GM19035 (cell line): ENCODE measurements around the gene SLC18A3.

Experiments
- ATAC-seq: cut with Tn5 transposase; IDR thresholded peaks from one replicate; pipeline ENCODE4 v1.9.1; 2021; ENCODE audit not compliant: unreplicated experiment

SLC18A3 gene

DNA sequence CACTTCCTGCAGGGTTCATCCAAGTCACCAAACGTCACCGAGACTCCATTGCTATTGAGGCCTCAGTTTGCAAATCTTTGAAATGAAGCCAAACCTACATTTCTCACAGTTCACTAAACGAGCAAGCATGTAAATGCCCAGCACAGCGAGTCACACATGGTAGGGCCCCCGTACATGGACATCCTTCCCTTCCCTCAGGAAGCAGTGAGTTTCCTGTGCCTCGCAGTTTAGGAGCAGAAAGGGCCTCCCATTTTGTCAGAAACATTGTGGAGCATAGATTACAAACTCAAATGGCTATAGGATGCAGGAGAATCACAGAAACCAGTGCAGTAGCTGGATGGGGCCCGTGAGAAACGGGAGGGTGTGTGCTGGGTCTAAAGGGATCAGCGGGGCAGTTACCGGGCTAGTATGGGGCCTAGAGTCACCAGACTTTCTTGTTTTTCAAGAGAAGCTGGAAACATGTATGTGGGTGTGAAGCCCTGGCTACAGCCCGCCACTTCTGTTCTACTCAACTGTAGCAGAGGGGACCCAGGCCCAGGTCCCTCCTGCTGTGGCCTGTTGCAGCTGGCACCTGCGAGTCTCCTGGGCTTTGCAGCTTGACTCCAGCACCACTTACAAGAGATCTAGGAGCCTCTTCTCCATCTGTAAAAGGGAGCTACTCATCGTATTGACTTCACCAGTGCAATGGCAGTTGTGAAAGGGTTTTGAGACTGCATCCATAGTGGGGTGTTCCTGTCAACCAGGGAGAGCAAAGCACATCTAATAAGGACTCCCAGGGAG lies 14.2 kb upstream of the SLC18A3 start:
- no peak for ATAC-seq

DNA sequence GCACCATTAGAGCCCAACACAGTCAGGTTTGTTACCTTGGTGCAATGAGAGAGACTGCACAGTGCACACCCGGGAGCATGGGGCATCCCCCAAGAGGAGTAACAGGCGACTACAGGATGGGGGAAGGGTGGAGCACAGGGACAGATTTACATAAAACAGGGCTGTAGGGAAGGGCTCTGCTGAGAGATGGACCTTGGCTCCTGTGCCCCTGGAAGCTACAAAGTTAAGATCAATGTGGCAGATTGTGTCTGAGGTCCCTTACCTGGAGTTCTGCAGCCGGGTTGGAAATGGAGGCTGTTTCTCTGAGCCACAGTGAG lies 13.7 kb upstream of the SLC18A3 start:
- no peak for ATAC-seq

DNA sequence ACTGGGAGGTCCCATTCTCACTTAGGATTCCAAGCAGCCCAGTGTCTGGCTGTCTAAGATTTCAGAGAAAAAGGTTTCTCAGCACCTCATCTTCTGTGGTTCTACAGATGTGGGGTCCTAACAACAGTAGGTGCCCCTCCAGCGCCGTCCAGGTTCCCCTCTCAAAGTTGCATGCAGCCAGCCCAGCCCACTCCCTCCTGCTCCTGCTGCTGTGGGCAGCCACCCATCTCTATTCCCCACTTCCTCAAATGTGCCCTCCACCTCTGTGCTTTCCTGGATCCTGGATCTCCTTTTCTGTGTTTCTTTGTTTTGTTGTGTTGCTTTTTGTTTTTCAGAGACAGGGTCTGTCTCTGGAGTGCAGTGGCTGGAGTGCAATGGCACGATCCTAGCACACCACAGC lies 13.3 kb upstream of the SLC18A3 start:
- no peak for ATAC-seq

DNA sequence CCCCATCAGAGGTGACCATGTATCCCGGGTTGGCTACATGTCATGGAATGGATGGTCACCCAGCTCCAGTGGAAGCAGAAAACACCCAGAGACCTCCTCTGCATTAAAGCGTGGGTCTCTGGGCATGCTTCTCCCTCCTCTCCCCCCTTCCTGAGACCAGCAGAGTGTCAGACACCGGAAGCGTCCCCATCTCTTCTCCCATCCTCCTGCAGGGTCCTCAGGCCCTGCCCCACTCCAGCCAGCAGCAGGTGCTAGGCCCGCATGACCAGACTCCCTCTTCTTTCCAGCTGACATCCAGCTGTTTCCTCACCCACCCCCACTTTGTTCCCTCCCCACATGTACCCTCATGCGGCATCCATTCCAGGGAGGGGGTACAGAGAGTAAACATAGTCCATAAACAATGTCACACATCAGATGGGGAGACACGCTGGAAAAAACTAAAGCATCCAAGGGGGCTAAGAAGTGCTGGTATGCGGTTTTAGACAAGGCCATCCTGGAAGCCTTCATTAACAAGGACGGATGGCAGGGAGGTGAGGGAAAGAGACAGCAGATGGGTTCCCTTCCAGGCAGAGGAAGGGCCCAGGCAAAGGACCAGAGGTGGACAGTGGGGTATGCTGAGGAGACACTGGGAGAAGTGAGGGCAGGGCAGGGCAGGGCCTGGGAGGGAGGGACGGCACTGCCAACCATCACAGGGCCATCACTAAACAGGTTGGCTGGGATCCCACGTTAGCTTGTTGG lies 12.5 kb upstream of the SLC18A3 start:
- ATAC-seq = no peak

DNA sequence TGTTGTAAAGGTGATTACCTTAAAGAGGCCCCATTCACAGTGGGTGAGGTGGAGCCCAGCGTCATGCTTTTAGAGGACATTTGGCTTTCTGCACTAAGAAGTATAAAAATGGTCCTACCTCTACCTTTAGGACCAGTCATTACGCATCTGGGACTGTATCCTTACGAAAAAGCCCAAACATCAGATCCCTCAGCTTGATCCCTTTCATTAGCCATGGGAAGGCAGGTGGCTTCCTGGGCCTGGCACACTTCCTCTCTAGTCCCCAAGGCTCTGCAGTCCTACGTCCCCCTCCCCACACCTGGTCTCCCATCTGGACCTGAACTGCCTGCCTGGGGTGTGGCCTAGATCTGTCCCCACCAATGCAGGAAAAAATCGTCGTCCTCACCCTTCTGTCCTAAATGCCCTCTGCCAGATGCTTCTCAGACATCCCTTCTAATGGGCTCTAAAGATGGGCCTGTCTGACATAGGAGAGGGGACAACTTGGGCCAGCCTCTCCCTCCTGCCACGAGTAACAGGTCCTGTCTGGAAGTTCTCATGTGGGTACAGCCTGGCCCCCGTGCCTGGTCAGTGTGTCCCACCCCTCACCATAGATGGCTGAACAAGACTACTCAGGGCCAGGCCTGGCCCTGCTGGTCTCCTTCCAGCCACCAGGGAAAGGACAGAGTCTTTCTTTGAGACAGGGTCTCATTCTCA lies 11.8 kb upstream of the SLC18A3 start:
- ATAC-seq = no peak

DNA sequence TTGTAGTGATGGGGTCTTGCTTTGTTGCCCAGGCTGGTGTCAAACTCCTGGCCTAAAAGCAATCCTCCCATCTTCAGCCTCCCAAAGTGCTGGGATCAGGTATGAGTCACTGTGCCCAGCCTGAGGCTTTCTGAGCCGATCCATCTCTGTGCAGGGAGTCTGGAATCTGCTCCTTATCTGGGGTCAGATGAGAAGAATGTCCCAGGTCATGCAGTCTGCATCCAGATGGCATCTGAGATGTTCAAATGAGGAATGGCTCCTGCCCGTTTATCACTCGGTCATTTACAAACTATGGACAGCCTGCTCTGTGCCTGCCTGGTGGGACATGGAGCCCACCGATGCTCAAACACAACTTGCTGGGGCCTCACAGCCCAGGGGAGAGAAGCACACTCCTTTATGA lies 11.1 kb upstream of the SLC18A3 start:
- ATAC-seq = no peak

DNA sequence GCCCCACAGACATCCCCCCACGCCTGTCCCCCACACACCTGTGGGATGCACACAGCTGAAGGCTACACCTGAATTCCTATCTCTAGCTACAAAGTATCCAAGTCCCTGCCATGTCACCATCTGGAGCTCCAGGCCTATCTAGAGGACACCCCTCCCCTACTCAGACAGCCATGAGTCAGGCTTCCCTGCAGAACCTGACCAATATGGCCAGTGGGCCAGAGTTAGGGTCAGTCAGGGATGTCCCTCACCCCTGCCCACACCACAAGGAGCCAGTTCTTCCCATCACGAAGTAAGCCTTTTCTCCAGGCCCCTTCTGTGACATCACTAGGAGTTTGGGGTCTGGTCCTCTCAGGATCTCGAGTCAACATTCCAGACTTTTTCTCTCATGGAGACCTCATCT lies 10.6 kb upstream of the SLC18A3 start:
- no peak for ATAC-seq

DNA sequence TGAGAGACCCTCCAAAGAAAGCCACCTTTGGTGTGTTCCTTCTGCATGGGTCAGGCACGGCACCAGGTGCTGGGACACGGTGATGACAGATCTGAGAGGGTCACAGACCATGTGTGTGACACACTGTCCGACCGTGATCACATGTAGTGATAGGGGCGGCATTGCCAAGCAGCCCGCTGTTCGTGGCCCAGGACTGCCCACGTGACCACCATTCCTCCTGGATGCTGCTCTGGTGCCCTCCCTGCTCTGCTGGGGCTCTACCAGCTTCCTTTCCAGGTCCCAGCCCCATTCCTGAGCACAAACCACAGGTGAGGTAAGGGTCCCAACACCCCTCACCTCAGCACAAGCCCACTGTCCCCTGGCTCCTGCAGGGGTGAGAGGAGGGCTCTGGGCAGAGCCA lies 10.1 kb upstream of the SLC18A3 start:
- no peak for ATAC-seq

DNA sequence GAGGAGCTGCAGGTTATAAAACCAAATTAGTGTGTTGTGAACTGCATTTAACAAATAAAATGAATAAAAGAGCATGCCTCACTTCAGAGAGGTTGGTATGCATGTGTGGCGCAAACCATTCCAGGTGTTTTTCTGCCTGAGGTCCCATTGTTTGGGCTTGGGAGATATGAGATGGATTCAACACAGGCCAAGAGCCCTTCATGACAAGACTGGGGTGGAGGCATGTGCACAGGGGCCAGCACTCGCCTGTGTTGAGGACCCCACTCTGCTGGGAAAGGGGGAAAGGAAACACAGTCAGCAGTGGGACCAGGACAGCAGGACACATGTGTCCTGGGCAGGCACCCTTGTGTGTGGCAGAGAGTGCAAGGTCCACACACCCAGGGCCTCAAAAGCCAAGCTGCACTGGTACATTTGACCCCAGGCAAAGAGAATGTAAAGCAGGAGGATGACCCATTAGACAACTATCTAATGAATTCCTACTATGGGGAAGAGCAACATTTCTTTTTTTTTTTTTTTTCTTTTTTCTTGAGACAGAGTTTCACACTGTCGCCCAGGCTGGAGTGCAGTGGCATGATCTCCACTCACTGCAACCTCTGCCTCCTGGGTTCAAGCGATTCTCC lies 9.2 kb upstream of the SLC18A3 start:
- no peak for ATAC-seq

DNA sequence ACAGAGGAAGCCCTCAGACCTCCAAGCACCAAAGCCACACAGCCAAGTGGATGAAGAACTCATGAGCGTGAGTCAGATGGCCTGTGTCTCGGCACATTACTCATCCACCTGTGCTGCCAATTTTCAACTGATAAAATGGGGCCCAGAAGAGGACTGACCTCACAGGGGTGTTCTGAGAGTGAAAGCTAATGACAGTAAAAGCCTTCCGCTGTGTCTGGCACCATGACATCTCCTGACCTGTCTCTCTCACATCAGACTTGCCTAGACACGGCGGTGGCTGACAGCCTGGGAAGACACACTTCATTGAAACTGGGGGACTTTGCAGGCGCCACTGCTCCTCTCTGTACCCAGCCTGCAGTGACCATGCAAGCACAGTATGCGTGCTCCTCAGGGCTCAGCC lies 8.3 kb upstream of the SLC18A3 start:
- no peak for ATAC-seq

DNA sequence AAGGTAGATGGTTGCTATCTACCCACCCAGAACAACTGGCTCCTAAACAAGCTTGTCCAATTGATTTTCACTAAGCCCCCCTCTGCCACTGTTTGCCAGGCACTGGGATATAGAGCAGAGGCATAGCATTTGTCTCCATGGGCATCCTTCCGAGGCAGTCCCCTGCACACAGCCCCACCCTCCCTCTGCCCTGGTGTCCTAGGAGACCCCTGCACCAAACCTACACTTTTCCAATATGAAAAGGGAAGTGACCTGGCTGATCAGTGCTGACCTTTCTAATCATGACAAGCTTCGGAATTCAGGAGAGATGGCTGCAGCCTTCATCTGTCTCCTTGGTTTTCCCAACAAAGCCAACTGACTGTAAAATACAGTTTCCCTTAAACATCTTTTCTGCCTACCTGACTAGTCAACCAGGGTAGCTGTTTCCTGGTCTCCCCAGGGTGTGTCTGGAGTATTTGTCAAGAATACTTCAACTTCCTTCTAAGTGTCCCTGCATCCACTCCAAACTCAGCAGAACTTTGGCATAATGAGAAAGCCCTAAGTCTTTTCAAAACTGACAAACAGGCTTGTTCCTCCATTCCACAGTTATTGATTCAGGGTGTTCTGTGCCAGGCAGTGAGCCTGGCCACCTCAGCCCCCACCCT lies 7.6 kb upstream of the SLC18A3 start:
- ATAC-seq = no peak

DNA sequence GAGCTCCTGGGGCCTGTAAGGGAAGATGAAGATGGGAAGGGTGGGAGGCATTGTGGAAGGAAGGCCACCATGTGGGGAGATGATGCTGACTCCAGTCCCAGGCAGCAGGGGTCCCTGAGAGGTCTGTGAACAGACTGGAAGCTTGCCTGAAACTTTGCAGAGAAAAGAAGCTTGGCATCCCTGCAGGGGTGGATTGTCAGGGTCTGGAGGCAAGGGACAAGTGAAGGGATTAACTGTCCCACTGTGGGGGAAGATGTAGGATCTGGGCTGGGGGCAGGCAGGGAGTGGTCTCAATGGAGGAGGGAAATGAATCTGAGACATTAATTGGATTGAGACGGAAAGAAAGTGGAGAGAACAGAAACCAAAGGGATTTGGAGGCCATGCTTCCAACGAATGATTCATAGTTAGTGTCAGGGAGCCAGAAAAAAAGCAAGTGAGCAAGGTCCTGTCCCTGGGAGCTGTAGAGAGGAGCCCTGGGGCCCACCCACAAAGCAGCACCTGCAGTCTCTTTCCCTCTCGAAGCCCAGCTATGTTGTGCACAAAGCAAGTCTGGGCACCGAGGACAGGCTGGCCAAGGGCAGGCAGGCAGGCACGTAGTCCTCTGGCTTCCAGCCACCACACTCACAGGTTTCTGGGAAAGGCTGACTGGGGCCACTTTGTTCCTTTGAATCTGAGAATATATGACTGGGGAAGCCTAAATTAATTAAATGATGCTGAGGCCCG lies 4.7 kb upstream of the SLC18A3 start:
- ATAC-seq = no peak

DNA sequence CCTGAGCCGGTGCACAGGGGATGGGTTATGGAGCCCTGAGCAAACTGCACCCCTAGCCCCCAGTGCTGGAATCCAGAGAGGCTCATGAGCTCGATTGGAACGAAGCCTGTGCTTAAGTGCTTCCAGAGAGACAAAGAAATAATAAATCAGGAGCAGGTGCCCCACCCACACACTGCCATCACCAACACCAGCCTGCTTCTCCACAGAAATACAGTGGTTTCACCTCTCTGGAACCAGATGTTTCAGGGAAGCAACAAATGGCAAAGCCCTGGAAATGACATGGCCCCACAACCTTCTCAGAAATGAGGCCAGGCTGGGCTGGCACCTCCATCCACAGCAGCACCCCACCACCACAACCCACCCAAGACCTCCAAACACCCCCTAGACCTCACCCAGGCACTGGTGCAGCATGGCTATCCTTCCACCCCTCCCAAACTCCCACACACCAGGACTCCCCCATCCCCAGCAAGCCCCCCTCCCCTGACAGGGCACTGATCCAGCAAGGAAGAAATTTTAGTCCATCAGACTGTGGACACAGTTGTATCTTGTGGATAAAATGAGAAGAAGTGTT lies 4.1 kb upstream of the SLC18A3 start:
- no peak for ATAC-seq

DNA sequence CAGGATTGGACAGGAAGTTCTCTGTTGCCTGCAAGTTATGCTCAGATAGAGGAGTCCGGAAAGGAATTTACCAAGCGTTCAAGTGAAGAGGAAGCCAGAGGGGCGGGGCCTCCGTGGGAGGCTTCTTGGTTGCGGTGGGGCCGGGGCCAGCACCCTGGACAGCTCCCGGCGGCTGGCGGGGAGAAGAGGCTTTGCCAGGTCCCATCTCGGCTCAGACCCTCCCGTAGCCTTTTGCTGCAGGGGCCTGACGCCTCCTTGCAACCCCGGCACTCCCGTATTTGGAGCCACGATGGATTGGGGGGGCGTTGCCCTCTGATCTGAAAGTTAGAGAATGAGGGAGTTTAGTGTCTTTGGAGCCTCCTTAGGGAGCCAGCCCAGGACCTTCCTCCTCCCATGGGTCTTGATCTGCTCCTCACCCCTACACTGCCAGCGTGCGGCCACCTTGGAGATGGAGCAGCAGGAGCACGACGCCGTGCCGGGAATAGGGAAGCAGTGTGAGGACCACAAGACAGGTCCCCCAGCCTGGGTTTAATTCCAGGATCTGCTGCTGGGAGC lies 3.1 kb upstream of the SLC18A3 start:
- peak; percentile 79 for ATAC-seq

DNA sequence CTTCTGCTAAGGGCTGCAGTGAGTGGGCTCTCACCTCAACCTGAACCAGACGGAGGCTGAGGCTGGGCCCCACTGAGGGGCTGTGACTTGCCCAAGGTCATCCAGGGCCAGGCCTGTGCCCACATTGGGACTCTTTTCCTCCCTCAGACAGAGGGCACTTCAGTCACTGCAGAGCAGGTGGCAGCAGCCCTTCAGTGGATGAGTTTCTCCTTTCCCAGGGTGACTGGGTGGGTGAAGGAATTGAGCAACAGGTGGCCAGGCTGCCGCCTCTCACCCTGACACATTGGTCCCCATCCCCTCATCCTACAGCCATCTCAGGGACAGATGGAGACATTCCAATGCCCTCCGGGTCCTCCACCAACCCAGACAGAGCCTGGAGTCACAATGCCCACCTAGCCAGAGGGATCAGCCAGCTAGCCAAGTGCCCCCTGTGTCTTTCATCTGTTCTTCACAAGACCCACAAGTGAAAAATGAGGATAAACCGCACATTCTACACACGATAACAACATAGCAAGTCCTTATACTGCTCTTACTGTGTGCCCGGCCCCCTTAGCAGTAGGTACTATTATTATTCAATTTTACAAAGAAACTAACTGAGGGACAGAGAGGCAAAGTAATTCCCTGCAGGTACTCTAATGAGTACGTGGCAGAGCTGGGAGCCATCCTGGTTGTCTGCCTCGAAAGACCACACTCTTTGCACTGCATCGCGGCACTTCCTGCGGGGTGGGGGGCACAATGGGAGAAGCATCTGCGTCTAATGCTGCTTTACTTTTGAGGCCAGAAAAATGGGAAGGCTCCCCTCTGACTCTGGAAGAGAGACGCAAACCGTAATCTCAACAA lies 1.7 kb upstream of the SLC18A3 start:
- ATAC-seq = no peak

DNA sequence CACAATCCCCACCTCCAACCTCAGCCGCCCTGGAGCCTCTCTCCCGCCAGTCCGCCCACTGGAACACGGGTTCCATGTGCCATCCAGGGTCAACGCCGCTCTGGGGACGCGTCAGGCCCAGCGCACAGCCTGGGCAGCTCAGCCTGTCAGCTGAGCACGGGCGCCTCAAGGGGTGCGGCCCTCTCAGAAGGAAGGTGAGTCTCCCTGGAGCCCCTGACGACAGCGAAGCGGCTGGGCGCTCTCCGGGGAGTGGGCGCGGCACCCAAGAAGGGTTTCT lies 1.2 kb upstream of the SLC18A3 start:
- ATAC-seq = no peak

DNA sequence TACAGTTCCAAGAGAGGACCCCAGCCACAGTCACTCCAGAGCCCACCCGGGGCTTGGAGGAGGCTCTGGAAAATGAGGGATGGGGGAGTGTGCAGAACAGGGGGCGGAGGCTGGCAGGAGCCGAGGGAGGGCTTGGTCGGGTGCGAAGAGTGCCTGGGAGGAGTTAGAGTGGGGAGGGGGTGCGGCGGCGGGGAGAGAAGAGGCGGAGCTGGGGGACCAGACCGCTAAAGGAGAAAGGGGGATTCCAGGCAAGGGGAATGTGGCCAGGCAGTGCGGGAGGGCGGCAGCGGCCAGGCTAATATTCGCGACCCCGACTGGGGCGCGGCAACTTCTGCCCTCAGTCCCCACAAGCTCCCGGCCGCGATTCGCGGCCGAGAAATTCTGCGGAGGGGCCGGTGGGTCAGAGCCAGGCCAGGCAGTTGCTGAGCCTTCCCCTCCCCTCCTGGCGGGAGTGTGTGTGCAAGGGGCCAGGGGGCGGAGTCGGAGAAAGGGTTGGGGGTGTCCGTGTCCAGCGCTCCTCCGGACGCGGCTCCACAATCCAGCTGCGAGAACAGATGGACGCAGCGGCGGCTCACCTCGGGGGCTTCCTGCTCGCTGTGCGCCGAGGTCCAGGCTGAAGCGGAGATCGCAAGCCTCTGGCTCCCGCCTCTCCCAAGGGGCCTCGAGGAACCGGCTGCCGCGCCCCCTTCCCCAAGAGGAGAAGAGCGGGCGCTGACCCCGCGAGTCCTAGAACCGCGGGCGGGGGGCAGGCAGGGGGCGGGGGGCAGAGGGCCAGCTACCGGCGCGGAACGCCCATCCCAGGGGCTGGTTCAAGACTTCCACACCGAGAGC lies 612 bp upstream of the SLC18A3 start:
- no peak for ATAC-seq

DNA sequence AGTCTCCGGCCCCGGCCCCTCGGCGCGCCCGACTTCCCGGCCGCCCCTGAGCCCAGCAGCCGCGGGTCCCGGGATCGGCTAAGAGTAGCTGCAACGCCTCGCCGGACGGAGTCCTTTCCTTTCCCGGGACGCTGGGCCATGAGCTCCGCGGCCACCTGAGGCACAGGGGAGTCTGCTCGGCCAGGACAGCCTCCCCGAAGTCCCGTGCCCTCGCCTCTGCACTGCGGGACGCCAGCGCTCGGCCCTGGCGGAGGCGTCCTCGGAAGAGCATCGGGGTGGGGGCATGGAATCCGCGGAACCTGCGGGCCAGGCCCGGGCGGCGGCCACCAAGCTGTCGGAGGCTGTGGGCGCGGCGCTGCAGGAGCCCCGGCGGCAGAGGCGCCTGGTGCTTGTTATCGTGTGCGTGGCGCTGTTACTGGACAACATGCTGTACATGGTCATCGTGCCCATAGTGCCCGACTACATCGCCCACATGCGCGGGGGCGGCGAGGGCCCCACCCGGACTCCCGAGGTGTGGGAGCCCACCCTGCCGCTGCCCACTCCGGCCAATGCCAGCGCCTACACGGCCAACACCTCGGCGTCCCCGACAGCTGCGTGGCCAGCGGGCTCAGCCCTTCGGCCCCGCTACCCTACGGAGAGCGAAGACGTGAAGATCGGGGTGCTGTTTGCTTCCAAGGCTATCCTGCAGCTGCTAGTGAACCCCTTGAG lies 502 bp downstream of the SLC18A3 start:
- no peak for ATAC-seq
